ENCODE data around the gene IL17A.

- TF ChIP-seq, protein P1, sequence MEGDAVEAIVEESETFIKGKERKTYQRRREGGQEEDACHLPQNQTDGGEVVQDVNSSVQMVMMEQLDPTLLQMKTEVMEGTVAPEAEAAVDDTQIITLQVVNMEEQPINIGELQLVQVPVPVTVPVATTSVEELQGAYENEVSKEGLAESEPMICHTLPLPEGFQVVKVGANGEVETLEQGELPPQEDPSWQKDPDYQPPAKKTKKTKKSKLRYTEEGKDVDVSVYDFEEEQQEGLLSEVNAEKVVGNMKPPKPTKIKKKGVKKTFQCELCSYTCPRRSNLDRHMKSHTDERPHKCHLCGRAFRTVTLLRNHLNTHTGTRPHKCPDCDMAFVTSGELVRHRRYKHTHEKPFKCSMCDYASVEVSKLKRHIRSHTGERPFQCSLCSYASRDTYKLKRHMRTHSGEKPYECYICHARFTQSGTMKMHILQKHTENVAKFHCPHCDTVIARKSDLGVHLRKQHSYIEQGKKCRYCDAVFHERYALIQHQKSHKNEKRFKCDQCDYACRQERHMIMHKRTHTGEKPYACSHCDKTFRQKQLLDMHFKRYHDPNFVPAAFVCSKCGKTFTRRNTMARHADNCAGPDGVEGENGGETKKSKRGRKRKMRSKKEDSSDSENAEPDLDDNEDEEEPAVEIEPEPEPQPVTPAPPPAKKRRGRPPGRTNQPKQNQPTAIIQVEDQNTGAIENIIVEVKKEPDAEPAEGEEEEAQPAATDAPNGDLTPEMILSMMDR (IDR thresholded peaks at IDR 0.05; ENCODE audit: low read length), result no peak
- no peak for TF ChIP-seq EZH2 (optimal IDR thresholded peaks at IDR 0.05; ENCODE audit: low read depth, low read length)
- no peak for TF ChIP-seq EZH2phosphoT487 (IDR thresholded peaks at IDR 0.05; ENCODE audit: low read length)
Measured at GRCh38 chr6:52201493-52201892, 15.3 kb downstream of the IL17A start.

Measured in MM.1S (cell line).